Heart right ventricle (tissue), 16 donors: ENCODE measurements around the gene DCAF7. TPM values are rescaled to one million over a fixed set of nuclear protein-coding genes. Genes with fewer than 3 reads are reported as not detected.

ENCODE experiments used
- ATAC-seq, 8 donors: fragments of 200-7000 bp; cut with Tn5 transposase; one replicate each; pipeline ENCODE4 v1.9.1; 2020; ENCODE audit warnings: mild to moderate bottlenecking in 8 of 8, moderate library complexity in 8 of 8, moderate number of reproducible peaks in 1 of 8
- DNase-seq, 2 donors: peaks; one replicate each; pipeline ENCODE4 v3.0.0-alpha.2; 2020
- H3K27ac ChIP-seq, 10 donors: fragments of 200-600 bp; sonication (generic) in 2 of 10; one replicate each; pipeline versions ENCODE4 v1.5.0 to v1.8.0; 2020 to 2022; ENCODE audit warnings: mild to moderate bottlenecking in 3 of 10
- H3K27me3 ChIP-seq, 7 donors: fragments of 200-600 bp; one replicate each; pipeline ENCODE4 v1.8.0; 2021 to 2022; ENCODE audit warnings: mild to moderate bottlenecking in 2 of 7
- H3K36me3 ChIP-seq, 9 donors: fragments of 200-600 bp; sonication (generic) in 1 of 9; one replicate each; pipeline versions ENCODE4 v1.5.0 to v1.8.0; 2020 to 2022; ENCODE audit warnings: mild to moderate bottlenecking in 2 of 9
- H3K4me1 ChIP-seq, 9 donors: fragments of 200-600 bp; sonication (generic) in 1 of 9; one replicate each; pipeline versions ENCODE4 v1.5.0 to v1.8.0; 2020 to 2022; ENCODE audit warnings: mild to moderate bottlenecking in 4 of 9
- H3K4me3 ChIP-seq, 10 donors: fragments of 200-600 bp; sonication (generic) in 2 of 10; one replicate each; pipeline versions ENCODE4 v1.5.0 to v1.8.0; 2020 to 2022; ENCODE audit warnings: mild to moderate bottlenecking in 7 of 10, moderate library complexity in 2 of 10
- H3K9me3 ChIP-seq, 11 donors: fragments of 200-600 bp in 10 of 11; sonication (generic) in 2 of 11; one replicate each; pipeline versions ENCODE4 v1.5.0 to v1.8.0; 2013 to 2022; ENCODE audit warnings: mild to moderate bottlenecking in 2 of 11, control low read depth in 1 of 11, moderate library complexity in 1 of 11
- CTCF ChIP-seq, 9 donors: fragments of 200-600 bp; sonication (generic) in 2 of 9; IDR thresholded peaks; one replicate each; pipeline versions ENCODE4 v1.5.0 to v1.8.0; 2021 to 2022; ENCODE audit warnings: antibody characterized with exemption in 9 of 9, mild to moderate bottlenecking in 5 of 9, moderate library complexity in 1 of 9
- WGBS, 2 donors: extraction: QIAGEN DNeasy Blood & Tissue Kit; methylation state at CpG; one replicate each; pipeline ENCODE4 v1.1.7; 2013; ENCODE audit warnings: inconsistent platforms in 1 of 2; 5-methylcytosine and 5-hydroxymethylcytosine counted together
- intact Hi-C, 10 donors: fragments of 100-400 bp; cut with DNase I; formaldehyde crosslinking; loops; one replicate each; pipeline versions ENCODE4 v1.11.1 to v1.14.2; 2022
- polyA plus RNA-seq, 2 donors: library from polyadenylated mRNA; stranded (reverse); fragments of 200-250 nt; gene quantifications; one replicate each; pipeline ENCODE4 v1.2.3, GENCODE V29; 2013
- total RNA-seq, 10 donors: library from RNA; stranded (reverse); fragmentation: NEBNext Ultra II Directional in 3 of 10; extraction: Animal tissue kit (Norgen Biotek cat#: 25700) in 3 of 10; gene quantifications; one replicate each; pipeline versions ENCODE4 v1.2.1 to v1.2.4, GENCODE V29; 2021 to 2023
- donor health status: Arrhythmogenic right ventricular cardiomyopathy.
- donor health status: ischemic (EF 13 %, LVEDD 7.1; RV severe dilation, severe dysfunction).
- donor health status: healthy with polysubstance abuse.
- donor health status: DM: no; HTN: yes; CAD: no.
- donor health status: DM: no; HTN: no; CAD: no.
- donor health status: ischemic (EF 25% LVEDD 6.9; RV normal size, moderate dysfunction).
- donor health status: ischemic (EF 25% LVEDD 5.7; RV mildly dilated, moderate dysfunction).
- donor health status: healthy.
- donor health status: DM: yes; HTN: yes; CAD: no.
- donor health status: Ischemic cardiomyopathy.
- donor health status: ischemic (EF 35%, LVEDD 5.7; RV mildly dilated, moderate dysfunction).
- donor health status: nonischemic (EF 11% LVEDD 7.7; RV severe dilation, severe dysfunction).
- donor health status: DM: yes; HTN: yes; CAD: no.
- donor health status: PGD.
- donor health status: ischemic (EF 29% LVEDD 5.4; RV normal size, mild dysfunction).
- donor health status: nonischemic (EF 23%, LVEDD 6.1; RV moderate dilation, normal function).

DCAF7 gene
- total and polyA plus RNA-seq, 12 donors, result 10.2 to 60.7 (median 41.7) TPM

GRCh38 chr17:63641692-63642448 lies 91.6 kb downstream of the DCAF7 start:
- no peak overlapping the region for H3K4me3 ChIP-seq
- H3K27ac ChIP-seq, result peak overlapping the region in 5 of 10 donors; percentile 22 to 78 (median 41)
- no peaks in the 10 kb centered on the region for H3K9me3 ChIP-seq
- H3K27me3 ChIP-seq, result no peaks in the 10 kb centered on the region
- 80 to 85% methylated on average over 4 of the region's 4 CpGs for WGBS, 2 donors
- H3K36me3 ChIP-seq, result peaks cover 0 to 78% (median 15%) of the 10 kb centered on the region in 9 donors
- TF ChIP-seq CTCF (IDR thresholded peaks at IDR 0.05), result no peak
- peak in 1 of 2 donors; percentile 40 for DNase-seq
- intact Hi-C loops, result no loop called here
- H3K4me1 ChIP-seq, result peaks cover 0 to 77% (median 44%) of the 10 kb centered on the region in 9 donors
- ATAC-seq, result peak; percentile 59 to 80 (median 70)

Other genes with a start within 250 kb of the DCAF7 start
- 10 to 100 TPM in 4 of 10 donors, 1 to 10 TPM in 6; 5.5 to 22.8 (median 8.5) TPM for gene CYB561, start 104.2 kb upstream of the DCAF7 start, total RNA-seq
- 10 to 100 TPM in 1 of 2 donors, 1 to 10 TPM in 1; 7.8 to 12.2 TPM for gene CYB561, start 104.2 kb upstream of the DCAF7 start, polyA plus RNA-seq
- 10 to 100 TPM in 9 of 10 donors, 1 to 10 TPM in 1; 2.0 to 25.8 (median 13.2) TPM for gene ACE, start 73.4 kb upstream of the DCAF7 start, total RNA-seq
- gene ACE, start 73.4 kb upstream of the DCAF7 start, polyA plus RNA-seq, result 10 to 100 TPM in 1 of 2 donors, 1 to 10 TPM in 1; 3.0 to 10.1 TPM
- gene KCNH6, start 27.1 kb upstream of the DCAF7 start, total RNA-seq, result under 1 TPM in 1 of 10 donors, not detected in 9; 0.11 TPM
- not detected for gene KCNH6, start 27.1 kb upstream of the DCAF7 start, polyA plus RNA-seq
- 10 to 100 TPM; 37.2 to 51.4 (median 45.2) TPM for gene TACO1, start 50.4 kb downstream of the DCAF7 start, total RNA-seq
- gene TACO1, start 50.4 kb downstream of the DCAF7 start, polyA plus RNA-seq, result 10 to 100 TPM; 33.1 to 52.3 TPM
- gene MAP3K3, start 71.9 kb downstream of the DCAF7 start, total RNA-seq, result 10 to 100 TPM; 30.6 to 79.3 (median 50.3) TPM
- gene MAP3K3, start 71.9 kb downstream of the DCAF7 start, polyA plus RNA-seq, result 10 to 100 TPM; 21.1 to 29.4 TPM
- 10 to 100 TPM in 1 of 10 donors, 1 to 10 TPM in 9; 1.8 to 30.6 (median 3.3) TPM for gene LIMD2, start 149.6 kb downstream of the DCAF7 start, total RNA-seq
- gene LIMD2, start 149.6 kb downstream of the DCAF7 start, polyA plus RNA-seq, result 10 to 100 TPM in 1 of 2 donors, 1 to 10 TPM in 1; 8.2 to 10.0 TPM
- 10 to 100 TPM; 12.2 to 19.0 (median 17.7) TPM for gene STRADA, start 191.3 kb downstream of the DCAF7 start, total RNA-seq
- 10 to 100 TPM; 15.7 to 30.0 TPM for gene STRADA, start 191.3 kb downstream of the DCAF7 start, polyA plus RNA-seq
- gene CCDC47, start 223.1 kb downstream of the DCAF7 start, total RNA-seq, result 100 to 1,000 TPM in 3 of 10 donors, 10 to 100 TPM in 7; 76.7 to 153 (median 90.6) TPM
- 10 to 100 TPM; 32.0 to 86.7 TPM for gene CCDC47, start 223.1 kb downstream of the DCAF7 start, polyA plus RNA-seq
- 10 to 100 TPM; 54.8 to 69.9 (median 65.0) TPM for gene DDX42, start 223.7 kb downstream of the DCAF7 start, total RNA-seq
- gene DDX42, start 223.7 kb downstream of the DCAF7 start, polyA plus RNA-seq, result 10 to 100 TPM; 27.7 to 56.4 TPM